ENCODE results near the gene DNAJC7. TPM values are rescaled to one million over a fixed set of nuclear protein-coding genes. Genes with fewer than 3 reads are reported as not detected.
"Not testable (repeated sequence)": the region's sequence is repeated elsewhere in the genome, so short reads cannot be mapped to it uniquely, and the experiment has no call there.

DNAJC7 gene
- total RNA-seq, 1 donor from 2014 or later: 55.3 TPM

GRCh38 chr17:42017866-42018200 is 594 bp upstream of the DNAJC7 start:
- H3K4me1 ChIP-seq (ENCODE audit: control insufficient read depth in 3 of 3, insufficient read depth in 3 of 3, low read length in 3 of 3): peaks cover 42 to 65% (median 47%) of the 10 kb centered on the region in 3 donors

GRCh38 chr17:42016411-42016831 is 818 bp downstream of the DNAJC7 start:
- Histone ChIP-seq H3K9ac (ENCODE audit: low read depth in 1 of 3, low read length in 3 of 3) (peak overlapping the region; percentile 98 to 100 (median 99)), H3K4me1 (ENCODE audit: control insufficient read depth in 3 of 3, insufficient read depth in 3 of 3, low read length in 3 of 3) (peaks cover 40 to 74% (median 50%) of the 10 kb centered on the region in 3 donors), H3K4me3 (ENCODE audit: low read length in 3 of 3) (peak overlapping the region; percentile 97 to 98 (median 98)), H3K9me3 (ENCODE audit: control insufficient read depth in 3 of 3, low read length in 3 of 3) (no peaks in the 10 kb centered on the region), H3K27me3 (ENCODE audit: control insufficient read depth in 3 of 3, insufficient read depth in 3 of 3, low read length in 3 of 3) (no peaks in the 10 kb centered on the region), H3K36me3 (ENCODE audit: control insufficient read depth in 3 of 3, insufficient read depth in 3 of 3, low read length in 3 of 3) (peaks cover 0 to 2% (median 0%) of the 10 kb centered on the region in 3 donors), H3K27ac (ENCODE audit: low read depth, low read length) (peak overlapping the region; percentile 94)

More at GRCh38 chr17:42017866-42018200, 594 bp upstream of the DNAJC7 start:
- peak overlapping the region; percentile 88 to 99 (median 98) for H3K9ac ChIP-seq (ENCODE audit: low read depth in 1 of 3, low read length in 3 of 3)
- peak overlapping the region; percentile 94 for H3K27ac ChIP-seq (ENCODE audit: low read depth, low read length)
- H3K36me3 ChIP-seq (ENCODE audit: control insufficient read depth in 3 of 3, insufficient read depth in 3 of 3, low read length in 3 of 3): peaks cover 8 to 13% (median 9%) of the 10 kb centered on the region in 3 donors
- no peaks in the 10 kb centered on the region for H3K9me3 ChIP-seq (ENCODE audit: control insufficient read depth in 3 of 3, low read length in 3 of 3)
- peak overlapping the region; percentile 97 to 98 (median 98) for H3K4me3 ChIP-seq (ENCODE audit: low read length in 3 of 3)
- H3K27me3 ChIP-seq (ENCODE audit: control insufficient read depth in 3 of 3, insufficient read depth in 3 of 3, low read length in 3 of 3): no peaks in the 10 kb centered on the region

GRCh38 chr17:42013740-42014139 is 3.5 kb downstream of the DNAJC7 start:
- not testable (repeated sequence) for H3K36me3 ChIP-seq (ENCODE audit: control insufficient read depth in 3 of 3, insufficient read depth in 3 of 3, low read length in 3 of 3); H3K9me3 ChIP-seq (ENCODE audit: control insufficient read depth in 3 of 3, low read length in 3 of 3); H3K27me3 ChIP-seq (ENCODE audit: control insufficient read depth in 3 of 3, insufficient read depth in 3 of 3, low read length in 3 of 3); H3K9ac ChIP-seq (ENCODE audit: low read depth in 1 of 3, low read length in 3 of 3); H3K4me3 ChIP-seq (ENCODE audit: low read length in 3 of 3)
- H3K27ac ChIP-seq (ENCODE audit: low read depth, low read length): peak overlapping the region; percentile 48
- H3K4me1 ChIP-seq (ENCODE audit: control insufficient read depth in 3 of 3, insufficient read depth in 3 of 3, low read length in 3 of 3): peaks cover 27 to 77% (median 46%) of the 10 kb centered on the region in 3 donors

- peaks cover 24 to 67% (median 40%) of the 10 kb centered on the region in 3 donors for H3K4me1 ChIP-seq (ENCODE audit: control insufficient read depth in 3 of 3, insufficient read depth in 3 of 3, low read length in 3 of 3)
- H3K9ac ChIP-seq (ENCODE audit: low read depth in 1 of 3, low read length in 3 of 3); H3K4me3 ChIP-seq (ENCODE audit: low read length in 3 of 3); H3K27ac ChIP-seq (ENCODE audit: low read depth, low read length); H3K27me3 ChIP-seq (ENCODE audit: control insufficient read depth in 3 of 3, insufficient read depth in 3 of 3, low read length in 3 of 3); H3K36me3 ChIP-seq (ENCODE audit: control insufficient read depth in 3 of 3, insufficient read depth in 3 of 3, low read length in 3 of 3); H3K9me3 ChIP-seq (ENCODE audit: control insufficient read depth in 3 of 3, low read length in 3 of 3): not testable (repeated sequence)
These were observed 4.9 kb downstream of the DNAJC7 start for GRCh38 chr17:42012363-42012762.

- Histone ChIP-seq H3K36me3 (ENCODE audit: control insufficient read depth in 3 of 3, insufficient read depth in 3 of 3, low read length in 3 of 3) (no peaks in the 10 kb centered on the region), H3K27me3 (ENCODE audit: control insufficient read depth in 3 of 3, insufficient read depth in 3 of 3, low read length in 3 of 3) (no peaks in the 10 kb centered on the region), H3K9ac (ENCODE audit: low read depth in 1 of 3, low read length in 3 of 3) (no peak overlapping the region), H3K4me1 (ENCODE audit: control insufficient read depth in 3 of 3, insufficient read depth in 3 of 3, low read length in 3 of 3) (peaks cover 20 to 57% (median 39%) of the 10 kb centered on the region in 3 donors), H3K4me3 (ENCODE audit: low read length in 3 of 3) (no peak overlapping the region), H3K27ac (ENCODE audit: low read depth, low read length) (no peak overlapping the region), H3K9me3 (ENCODE audit: control insufficient read depth in 3 of 3, low read length in 3 of 3) (no peaks in the 10 kb centered on the region)
These were observed 6.2 kb downstream of the DNAJC7 start for GRCh38 chr17:42010898-42011516.

- H3K27ac ChIP-seq (ENCODE audit: low read depth, low read length); H3K27me3 ChIP-seq (ENCODE audit: control insufficient read depth in 3 of 3, insufficient read depth in 3 of 3, low read length in 3 of 3); H3K9me3 ChIP-seq (ENCODE audit: control insufficient read depth in 3 of 3, low read length in 3 of 3); H3K9ac ChIP-seq (ENCODE audit: low read depth in 1 of 3, low read length in 3 of 3); H3K4me3 ChIP-seq (ENCODE audit: low read length in 3 of 3); H3K36me3 ChIP-seq (ENCODE audit: control insufficient read depth in 3 of 3, insufficient read depth in 3 of 3, low read length in 3 of 3): not testable (repeated sequence)
- H3K4me1 ChIP-seq (ENCODE audit: control insufficient read depth in 3 of 3, insufficient read depth in 3 of 3, low read length in 3 of 3): peaks cover 15 to 53% (median 36%) of the 10 kb centered on the region in 3 donors
These were observed 7.0 kb downstream of the DNAJC7 start for GRCh38 chr17:42010266-42010680.

GRCh38 chr17:42009170-42009569 is 8.1 kb downstream of the DNAJC7 start:
- Histone ChIP-seq H3K9ac (ENCODE audit: low read depth in 1 of 3, low read length in 3 of 3) (no peak overlapping the region), H3K9me3 (ENCODE audit: control insufficient read depth in 3 of 3, low read length in 3 of 3) (no peaks in the 10 kb centered on the region), H3K27me3 (ENCODE audit: control insufficient read depth in 3 of 3, insufficient read depth in 3 of 3, low read length in 3 of 3) (no peaks in the 10 kb centered on the region), H3K4me1 (ENCODE audit: control insufficient read depth in 3 of 3, insufficient read depth in 3 of 3, low read length in 3 of 3) (peaks cover 13 to 43% (median 33%) of the 10 kb centered on the region in 3 donors), H3K27ac (ENCODE audit: low read depth, low read length) (no peak overlapping the region), H3K36me3 (ENCODE audit: control insufficient read depth in 3 of 3, insufficient read depth in 3 of 3, low read length in 3 of 3) (no peaks in the 10 kb centered on the region), H3K4me3 (ENCODE audit: low read length in 3 of 3) (no peak overlapping the region)

GRCh38 chr17:42005166-42005565 is 12.1 kb downstream of the DNAJC7 start:
- Histone ChIP-seq H3K36me3 (ENCODE audit: control insufficient read depth in 3 of 3, insufficient read depth in 3 of 3, low read length in 3 of 3) (peaks cover 0 to 17% (median 12%) of the 10 kb centered on the region in 3 donors), H3K9ac (ENCODE audit: low read depth in 1 of 3, low read length in 3 of 3) (no peak overlapping the region), H3K27ac (ENCODE audit: low read depth, low read length) (no peak overlapping the region), H3K4me3 (ENCODE audit: low read length in 3 of 3) (no peak overlapping the region), H3K4me1 (ENCODE audit: control insufficient read depth in 3 of 3, insufficient read depth in 3 of 3, low read length in 3 of 3) (peaks cover 8 to 36% (median 33%) of the 10 kb centered on the region in 3 donors), H3K9me3 (ENCODE audit: control insufficient read depth in 3 of 3, low read length in 3 of 3) (no peaks in the 10 kb centered on the region), H3K27me3 (ENCODE audit: control insufficient read depth in 3 of 3, insufficient read depth in 3 of 3, low read length in 3 of 3) (no peaks in the 10 kb centered on the region)

GRCh38 chr17:42002792-42003301 is 14.4 kb downstream of the DNAJC7 start:
- H3K27me3 ChIP-seq (ENCODE audit: control insufficient read depth in 3 of 3, insufficient read depth in 3 of 3, low read length in 3 of 3): no peaks in the 10 kb centered on the region
- peaks cover 8 to 24% (median 23%) of the 10 kb centered on the region in 3 donors for H3K4me1 ChIP-seq (ENCODE audit: control insufficient read depth in 3 of 3, insufficient read depth in 3 of 3, low read length in 3 of 3)
- no peak overlapping the region for H3K4me3 ChIP-seq (ENCODE audit: low read length in 3 of 3)
- peaks cover 7 to 33% (median 26%) of the 10 kb centered on the region in 3 donors for H3K36me3 ChIP-seq (ENCODE audit: control insufficient read depth in 3 of 3, insufficient read depth in 3 of 3, low read length in 3 of 3)
- H3K27ac ChIP-seq (ENCODE audit: low read depth, low read length): no peak overlapping the region
- H3K9ac ChIP-seq (ENCODE audit: low read depth in 1 of 3, low read length in 3 of 3): no peak overlapping the region
- no peaks in the 10 kb centered on the region for H3K9me3 ChIP-seq (ENCODE audit: control insufficient read depth in 3 of 3, low read length in 3 of 3)

GRCh38 chr17:42002175-42002791 is 15.0 kb downstream of the DNAJC7 start:
- no peaks in the 10 kb centered on the region for H3K9me3 ChIP-seq (ENCODE audit: control insufficient read depth in 3 of 3, low read length in 3 of 3)
- peaks cover 11 to 39% (median 32%) of the 10 kb centered on the region in 3 donors for H3K36me3 ChIP-seq (ENCODE audit: control insufficient read depth in 3 of 3, insufficient read depth in 3 of 3, low read length in 3 of 3)
- H3K9ac ChIP-seq (ENCODE audit: low read depth in 1 of 3, low read length in 3 of 3): no peak overlapping the region
- no peak overlapping the region for H3K27ac ChIP-seq (ENCODE audit: low read depth, low read length)
- H3K4me3 ChIP-seq (ENCODE audit: low read length in 3 of 3): no peak overlapping the region
- no peaks in the 10 kb centered on the region for H3K27me3 ChIP-seq (ENCODE audit: control insufficient read depth in 3 of 3, insufficient read depth in 3 of 3, low read length in 3 of 3)
- peaks cover 5 to 24% (median 20%) of the 10 kb centered on the region in 3 donors for H3K4me1 ChIP-seq (ENCODE audit: control insufficient read depth in 3 of 3, insufficient read depth in 3 of 3, low read length in 3 of 3)
